HG03354 (cell line): ENCODE results near the gene YWHAQ.
A peak's percentile ranks its signal among the peaks of the same experiment; 100 is the strongest.

ENCODE experiments used
- ATAC-seq: cut with Tn5 transposase; IDR thresholded peaks from one replicate; pipeline ENCODE4 v1.9.1; 2021; ENCODE audit warnings: mild to moderate bottlenecking; ENCODE audit not compliant: unreplicated experiment, poor library complexity, severe bottlenecking

The YWHAQ gene

GRCh38 chr2:9656270-9656766, 25.5 kb upstream of the YWHAQ start:
- ATAC-seq = peak; percentile 76

- ATAC-seq = peak; percentile 66
Measured at GRCh38 chr2:9655441-9656269, 24.9 kb upstream of the YWHAQ start.

DNA sequence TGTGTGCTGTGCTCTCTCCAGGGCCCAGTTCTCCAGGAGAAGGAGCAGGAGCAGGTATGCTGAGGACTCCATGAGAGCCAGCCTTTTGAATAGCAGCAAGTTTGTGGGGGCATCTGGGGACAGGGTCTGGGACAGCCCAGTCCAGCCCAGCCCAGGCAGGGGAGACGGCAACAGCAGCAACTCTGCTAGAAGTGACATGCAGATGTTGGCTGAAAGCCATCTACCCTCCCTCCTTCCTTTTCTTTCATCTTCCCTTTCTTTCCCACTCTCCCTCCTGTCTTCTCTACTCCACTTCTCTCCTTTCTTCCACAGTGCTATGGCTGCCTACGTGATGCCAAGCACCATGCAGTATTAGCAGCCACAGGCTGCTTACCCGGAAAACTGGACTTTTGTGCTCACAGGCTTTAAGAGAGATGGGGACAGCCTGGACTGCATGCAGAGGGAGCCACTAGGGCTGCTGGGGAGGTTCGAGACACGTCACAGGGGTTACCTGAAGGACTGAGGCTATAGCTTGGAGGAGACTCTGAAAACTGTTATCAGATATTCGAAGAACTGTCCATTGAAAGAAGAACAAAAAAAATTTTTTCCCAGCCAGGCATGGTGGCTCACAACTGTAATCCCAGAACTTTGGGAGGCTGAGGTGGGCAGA, 23.8 kb upstream of the YWHAQ start:
- ATAC-seq = no peak

DNA sequence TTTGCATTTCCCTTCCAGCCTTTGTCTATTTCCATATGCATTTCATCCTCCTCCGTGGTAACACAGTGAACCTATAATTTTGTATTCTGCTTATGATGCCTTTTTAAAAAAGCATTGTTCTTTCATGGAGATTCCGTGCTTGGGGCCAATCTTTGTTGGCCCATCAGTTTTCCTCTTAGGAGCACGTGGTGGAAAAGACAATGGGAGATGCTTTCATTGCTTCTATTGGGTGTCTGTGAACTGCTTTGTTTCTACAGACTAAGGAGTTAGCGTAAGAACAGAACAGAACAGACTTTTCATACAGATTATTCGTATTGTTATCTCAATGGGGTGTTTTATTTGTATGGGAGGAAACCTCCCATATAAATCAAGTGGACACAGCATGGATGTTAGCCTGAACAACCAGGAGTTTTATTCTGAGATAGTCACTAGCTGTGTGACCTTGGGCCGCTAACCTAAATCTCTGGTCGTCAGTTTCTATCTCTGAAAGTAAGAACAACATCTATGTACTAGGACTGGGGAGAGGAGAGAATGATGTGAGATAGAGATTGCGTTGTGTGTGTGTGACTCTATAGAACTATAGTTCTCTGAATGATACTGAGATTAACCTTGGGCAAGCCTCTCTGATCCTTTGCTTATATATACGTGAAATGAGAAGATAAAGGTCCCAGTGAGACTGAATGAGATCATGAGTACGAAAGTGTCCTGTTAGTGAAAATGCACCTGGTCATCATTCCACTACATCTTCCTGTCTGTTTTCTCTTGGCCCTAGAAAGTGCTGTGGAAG, 22.9 kb upstream of the YWHAQ start:
- no peak for ATAC-seq

- ATAC-seq = no peak
Measured at GRCh38 chr2:9652898-9653479, 22.2 kb upstream of the YWHAQ start.

- no peak for ATAC-seq
Measured at GRCh38 chr2:9652267-9652666, 21.5 kb upstream of the YWHAQ start.

- ATAC-seq = no peak
Measured at GRCh38 chr2:9650119-9650821, 19.5 kb upstream of the YWHAQ start.

DNA sequence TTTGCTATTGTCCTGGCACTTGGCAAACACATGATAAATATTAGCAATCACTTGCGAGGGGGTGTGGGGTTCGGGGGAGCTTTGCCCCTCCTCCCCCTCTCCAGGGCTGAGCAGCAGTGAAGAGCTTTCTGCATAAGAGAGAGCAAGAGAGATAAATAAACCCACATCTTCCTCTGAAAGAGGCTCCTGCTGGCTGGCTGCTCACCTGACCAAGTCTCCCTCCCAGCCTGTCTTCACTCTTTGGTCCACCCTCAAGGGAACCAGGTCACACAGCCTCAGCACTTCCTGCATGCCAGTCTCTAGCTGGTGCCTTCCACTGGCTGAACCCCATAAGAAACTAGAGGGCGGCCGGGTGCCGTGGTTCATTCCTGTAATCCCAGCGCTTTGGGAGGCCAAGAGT, 18.5 kb upstream of the YWHAQ start:
- no peak for ATAC-seq

- ATAC-seq = no peak
Measured at GRCh38 chr2:9648821-9649220, 18.0 kb upstream of the YWHAQ start.

- no peak for ATAC-seq
Measured at GRCh38 chr2:9647884-9648283, 17.1 kb upstream of the YWHAQ start.

- ATAC-seq = no peak
Measured at GRCh38 chr2:9646196-9647030, 15.6 kb upstream of the YWHAQ start.

GRCh38 chr2:9644603-9645002, 13.8 kb upstream of the YWHAQ start:
- ATAC-seq = no peak

DNA sequence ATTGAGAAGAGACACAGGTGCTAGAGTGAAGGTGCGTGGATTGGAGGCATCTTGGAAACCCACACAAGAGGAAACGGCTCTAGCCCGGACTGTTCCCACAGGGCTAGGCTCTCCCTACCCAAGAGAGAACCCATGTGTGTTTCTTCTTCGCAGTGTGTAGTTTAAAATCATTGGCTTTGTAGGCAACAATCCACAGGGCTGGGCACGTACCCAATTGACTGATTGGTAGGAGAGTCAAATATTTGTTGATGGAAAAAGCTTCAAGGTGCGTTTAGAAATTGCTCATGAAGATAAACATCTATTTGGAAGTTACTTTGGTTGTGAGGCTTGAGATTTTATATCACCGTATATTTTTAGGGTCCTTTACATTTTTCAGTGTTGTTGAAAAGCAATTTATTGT, 13.2 kb upstream of the YWHAQ start:
- ATAC-seq = no peak

DNA sequence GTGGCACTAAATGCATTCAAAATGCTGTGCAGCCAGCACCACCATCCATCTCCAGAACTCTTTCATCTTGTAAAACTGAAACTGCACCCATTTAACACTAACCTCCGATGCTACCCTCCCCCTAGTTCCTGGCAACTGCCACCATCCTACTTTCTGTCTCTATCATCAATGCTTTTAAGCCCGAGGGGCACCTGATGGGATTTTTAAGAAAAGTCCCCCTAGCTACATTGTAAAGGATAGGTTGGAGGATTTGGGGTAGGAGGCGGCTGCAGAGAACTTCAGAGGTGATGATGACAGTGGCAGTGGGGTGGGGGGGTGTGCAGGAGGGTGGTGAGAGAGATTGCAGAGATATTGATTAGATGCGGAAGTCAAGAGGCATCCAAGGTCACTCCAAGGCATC, 10.8 kb upstream of the YWHAQ start:
- no peak for ATAC-seq

- ATAC-seq = no peak
Measured at GRCh38 chr2:9640403-9641104, 9.8 kb upstream of the YWHAQ start.

- ATAC-seq = no peak
Measured at GRCh38 chr2:9639740-9640343, 9.0 kb upstream of the YWHAQ start.

DNA sequence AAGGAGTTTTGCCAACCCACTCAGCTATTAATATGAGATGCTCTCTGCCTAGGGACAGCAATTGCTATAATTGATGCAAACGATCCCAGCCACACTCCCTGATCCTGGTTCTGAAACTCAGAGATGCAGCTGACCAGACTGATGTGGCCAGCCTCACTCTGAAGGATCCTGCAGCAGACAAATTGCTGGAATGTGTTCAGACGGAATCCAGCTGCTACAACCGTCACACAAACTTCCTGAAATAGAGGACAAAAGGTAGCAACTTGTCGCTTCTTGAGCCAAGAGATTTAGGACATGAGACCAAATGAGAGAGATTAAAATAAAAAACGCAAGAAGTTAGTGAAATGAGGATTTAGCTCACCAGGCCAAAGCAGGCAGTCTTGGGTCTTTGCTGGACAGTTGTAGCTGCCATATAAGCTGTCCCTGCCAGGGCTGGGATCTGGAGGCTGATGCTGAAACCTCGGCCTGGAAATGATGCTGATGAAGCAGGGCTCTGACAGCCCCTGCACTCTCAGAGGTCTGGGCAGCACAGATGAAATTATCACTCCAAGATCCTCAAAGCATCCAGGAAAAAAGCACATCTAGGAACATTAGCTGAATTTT, 8.3 kb upstream of the YWHAQ start:
- no peak for ATAC-seq
